ENCODE data around the gene VENTX. TPM values are rescaled to one million over a fixed set of nuclear protein-coding genes. Genes with fewer than 3 reads are reported as not detected.

The VENTX gene
- total RNA-seq, 1 experiment from 2014 or later: not detected

DNA sequence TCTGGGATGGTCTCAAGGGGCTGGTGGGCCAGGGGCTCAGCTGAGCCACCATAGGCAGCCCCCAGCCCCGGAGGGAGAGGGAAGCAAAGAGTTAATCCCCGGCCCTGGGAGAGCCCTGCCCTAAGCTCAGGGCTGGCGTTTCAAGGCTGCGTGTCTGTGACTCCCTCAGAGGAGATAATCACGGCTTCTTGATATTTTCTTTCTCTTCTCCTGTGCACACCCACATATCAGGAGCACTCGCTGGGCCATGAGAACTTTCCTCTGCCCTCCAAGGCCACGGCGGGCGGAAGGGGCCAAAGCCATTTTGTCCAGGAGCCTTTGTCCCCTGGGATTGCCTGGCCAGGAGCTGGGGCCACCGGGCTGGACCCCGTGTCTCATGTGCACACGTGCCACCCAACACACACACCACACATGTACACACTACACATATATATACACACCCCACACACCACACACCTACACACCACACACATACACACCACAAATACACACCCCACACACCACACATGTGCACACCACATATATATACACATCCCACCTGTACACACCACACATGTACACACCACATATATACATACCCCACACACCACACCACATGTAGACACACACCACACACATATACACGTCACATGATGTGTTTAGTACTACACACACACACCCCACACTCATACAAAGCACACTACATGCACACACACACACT lies 16.9 kb downstream of the VENTX start:
- no TSS peak for BruUV-seq (replicated peaks)
- DNase-seq: no peak
- Mint-ChIP-seq H3K4me3 (ENCODE audit: low read depth, unreplicated experiment) (no peak overlapping the region), H3K27ac (ENCODE audit: unreplicated experiment) (no peak overlapping the region), H3K27me3 (ENCODE audit: unreplicated experiment) (peaks cover 33% of the 10 kb centered on the region), H3K36me3 (ENCODE audit: insufficient read depth, unreplicated experiment) (peaks cover 13% of the 10 kb centered on the region), H3K9me3 (ENCODE audit: low read depth, unreplicated experiment) (no peaks in the 10 kb centered on the region), H3K4me1 (ENCODE audit: low read depth, unreplicated experiment) (peaks cover 17% of the 10 kb centered on the region)
- intact Hi-C loops (cut with micrococcal nuclease; ENCODE audit: unreplicated experiment): no loop called here
- TF ChIP-seq, protein P1, sequence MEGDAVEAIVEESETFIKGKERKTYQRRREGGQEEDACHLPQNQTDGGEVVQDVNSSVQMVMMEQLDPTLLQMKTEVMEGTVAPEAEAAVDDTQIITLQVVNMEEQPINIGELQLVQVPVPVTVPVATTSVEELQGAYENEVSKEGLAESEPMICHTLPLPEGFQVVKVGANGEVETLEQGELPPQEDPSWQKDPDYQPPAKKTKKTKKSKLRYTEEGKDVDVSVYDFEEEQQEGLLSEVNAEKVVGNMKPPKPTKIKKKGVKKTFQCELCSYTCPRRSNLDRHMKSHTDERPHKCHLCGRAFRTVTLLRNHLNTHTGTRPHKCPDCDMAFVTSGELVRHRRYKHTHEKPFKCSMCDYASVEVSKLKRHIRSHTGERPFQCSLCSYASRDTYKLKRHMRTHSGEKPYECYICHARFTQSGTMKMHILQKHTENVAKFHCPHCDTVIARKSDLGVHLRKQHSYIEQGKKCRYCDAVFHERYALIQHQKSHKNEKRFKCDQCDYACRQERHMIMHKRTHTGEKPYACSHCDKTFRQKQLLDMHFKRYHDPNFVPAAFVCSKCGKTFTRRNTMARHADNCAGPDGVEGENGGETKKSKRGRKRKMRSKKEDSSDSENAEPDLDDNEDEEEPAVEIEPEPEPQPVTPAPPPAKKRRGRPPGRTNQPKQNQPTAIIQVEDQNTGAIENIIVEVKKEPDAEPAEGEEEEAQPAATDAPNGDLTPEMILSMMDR (IDR thresholded peaks at IDR 0.05; ENCODE audit: unreplicated experiment): no peak
- CTCF ChIA-PET: no interaction called here

DNA sequence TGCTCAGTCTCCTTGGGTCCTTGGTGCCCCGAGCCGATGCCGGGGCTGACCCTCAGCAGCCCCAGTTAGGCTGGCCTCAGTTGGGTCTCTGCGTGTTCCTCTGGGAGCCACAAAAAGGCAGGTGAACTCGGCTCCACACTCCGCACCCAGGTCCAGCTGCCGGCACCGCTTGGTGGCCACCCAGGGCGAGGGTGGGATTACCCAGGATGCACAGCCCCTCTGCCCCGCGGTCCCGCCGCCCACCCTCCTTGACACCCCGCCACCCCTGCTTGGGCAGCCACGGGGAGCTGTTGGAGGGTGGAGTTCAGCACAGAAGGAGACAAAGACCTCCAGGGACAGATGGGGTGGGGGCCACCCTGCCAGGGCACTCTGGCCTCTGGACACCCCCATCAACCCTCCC lies 17.7 kb downstream of the VENTX start:
- peaks cover 16% of the 10 kb centered on the region for H3K4me1 Mint-ChIP-seq (ENCODE audit: low read depth, unreplicated experiment)
- no peak for DNase-seq
- CTCF ChIA-PET: no interaction called here
- no peak overlapping the region for H3K4me3 Mint-ChIP-seq (ENCODE audit: low read depth, unreplicated experiment)
- peaks cover 26% of the 10 kb centered on the region for H3K27me3 Mint-ChIP-seq (ENCODE audit: unreplicated experiment)
- TF ChIP-seq, protein P1 (IDR thresholded peaks at IDR 0.05; ENCODE audit: unreplicated experiment): no peak
- H3K36me3 Mint-ChIP-seq (ENCODE audit: insufficient read depth, unreplicated experiment): peaks cover 18% of the 10 kb centered on the region
- no peaks in the 10 kb centered on the region for H3K9me3 Mint-ChIP-seq (ENCODE audit: low read depth, unreplicated experiment)
- intact Hi-C loops (cut with micrococcal nuclease; ENCODE audit: unreplicated experiment): no loop called here
- BruUV-seq (replicated peaks): no TSS peak
- no peak overlapping the region for H3K27ac Mint-ChIP-seq (ENCODE audit: unreplicated experiment)

DNA sequence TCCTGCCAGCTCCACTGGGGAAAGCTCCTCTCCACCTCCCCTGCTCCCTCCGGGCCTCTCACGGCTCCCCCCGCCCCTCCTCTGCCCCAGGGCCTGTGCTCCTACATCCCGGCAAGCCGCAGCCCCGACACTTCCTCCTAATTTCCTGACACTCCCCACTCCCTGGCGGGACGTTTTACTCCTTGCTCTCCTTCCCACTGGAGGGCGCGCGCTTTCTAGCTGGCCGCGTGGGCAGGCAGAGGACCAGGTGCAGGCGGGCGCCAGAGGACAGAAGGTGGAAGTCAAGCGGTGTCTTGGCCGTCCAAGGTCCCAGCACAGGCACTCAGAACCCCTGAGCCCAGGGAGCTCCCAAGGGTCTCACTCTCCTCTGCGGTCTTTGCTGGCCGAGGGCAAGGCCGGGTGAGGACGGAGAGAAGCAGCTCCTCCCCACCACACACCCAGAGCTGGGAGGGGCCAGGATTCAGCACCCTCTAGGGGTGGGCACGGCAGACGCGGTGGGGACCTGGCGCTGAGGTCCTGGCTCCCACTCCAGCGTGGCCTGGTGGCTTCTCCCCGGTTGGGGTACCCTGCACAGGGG lies 19.9 kb downstream of the VENTX start:
- peaks cover 20% of the 10 kb centered on the region for H3K36me3 Mint-ChIP-seq (ENCODE audit: insufficient read depth, unreplicated experiment)
- peaks cover 11% of the 10 kb centered on the region for H3K27me3 Mint-ChIP-seq (ENCODE audit: unreplicated experiment)
- DNase-seq: peak; percentile 63
- intact Hi-C loops (cut with micrococcal nuclease; ENCODE audit: unreplicated experiment): no loop called here
- H3K27ac Mint-ChIP-seq (ENCODE audit: unreplicated experiment): peak overlapping the region; percentile 22
- no TSS peak for BruUV-seq (replicated peaks)
- CTCF ChIA-PET: interaction anchor here (0.7 to 1.6 kb wide), 2 partner anchors 10 to 18 kb away, joined by 5 to 7 read pairs; partner anchors contain the start of gene ADAM8
- H3K9me3 Mint-ChIP-seq (ENCODE audit: low read depth, unreplicated experiment): no peaks in the 10 kb centered on the region
- TF ChIP-seq, protein P1 (IDR thresholded peaks at IDR 0.05; ENCODE audit: unreplicated experiment): no peak
- H3K4me3 Mint-ChIP-seq (ENCODE audit: low read depth, unreplicated experiment): peak overlapping the region; percentile 7
- peaks cover 19% of the 10 kb centered on the region for H3K4me1 Mint-ChIP-seq (ENCODE audit: low read depth, unreplicated experiment)

DNA sequence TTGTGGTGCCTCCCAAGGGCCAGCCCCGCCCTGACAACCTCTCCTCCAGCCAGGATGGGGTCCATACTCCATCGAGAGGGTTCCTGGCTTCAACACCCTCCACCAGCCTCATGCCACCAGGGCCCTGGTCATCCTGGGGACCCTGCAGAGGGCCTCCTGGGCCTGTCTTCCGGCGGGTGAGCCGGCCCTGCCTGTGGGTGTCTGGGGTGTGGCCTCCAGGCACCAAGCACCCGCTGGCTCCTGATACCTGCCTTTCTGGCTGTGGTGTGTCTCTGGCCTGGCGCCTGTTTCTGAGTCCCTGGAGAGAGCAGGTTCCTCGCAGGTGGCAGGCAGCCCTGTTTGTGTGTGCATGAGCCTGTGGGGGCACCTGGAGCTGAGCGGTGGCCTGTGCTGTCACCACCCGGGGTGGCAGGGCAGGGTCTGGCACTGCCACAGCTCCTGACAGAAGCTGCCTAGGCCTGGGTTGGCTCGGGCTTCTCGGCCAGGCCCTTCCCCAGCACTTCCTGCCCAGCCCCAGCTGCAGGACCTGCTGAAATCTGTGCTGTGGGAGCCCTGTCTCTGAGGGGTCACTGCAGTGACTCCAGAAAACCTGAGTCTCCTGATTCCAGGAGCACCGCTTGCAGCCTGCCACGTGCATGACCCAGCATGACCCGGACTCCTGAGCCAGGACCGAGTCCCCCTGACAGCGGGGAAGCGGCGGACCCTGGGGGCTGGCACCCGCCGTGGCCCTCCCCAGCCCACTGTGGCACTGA lies 20.6 kb downstream of the VENTX start:
- intact Hi-C loops (cut with micrococcal nuclease; ENCODE audit: unreplicated experiment): no loop called here
- peaks cover 20% of the 10 kb centered on the region for H3K36me3 Mint-ChIP-seq (ENCODE audit: insufficient read depth, unreplicated experiment)

More for the DNA sequence above, 20.6 kb downstream of the VENTX start:
- TF ChIP-seq, protein P1 (IDR thresholded peaks at IDR 0.05; ENCODE audit: unreplicated experiment): no peak
- peak; percentile 54 for DNase-seq
- peak overlapping the region; percentile 7 for H3K4me3 Mint-ChIP-seq (ENCODE audit: low read depth, unreplicated experiment)
- H3K9me3 Mint-ChIP-seq (ENCODE audit: low read depth, unreplicated experiment): no peaks in the 10 kb centered on the region
- H3K4me1 Mint-ChIP-seq (ENCODE audit: low read depth, unreplicated experiment): peaks cover 19% of the 10 kb centered on the region
- BruUV-seq (replicated peaks): no TSS peak
- peaks cover 11% of the 10 kb centered on the region for H3K27me3 Mint-ChIP-seq (ENCODE audit: unreplicated experiment)
- H3K27ac Mint-ChIP-seq (ENCODE audit: unreplicated experiment): peak overlapping the region; percentile 22
- CTCF ChIA-PET: interaction anchor here (1.6 kb wide), 1 partner anchor 18 kb away, joined by 7 read pairs; the partner anchor contains the start of gene ADAM8

All from Calu3 (cell line).